Stomach (tissue), 4 donors: Measurements from ENCODE around the gene AGAP1.

Experiments used
- EP300 ChIP-seq: sonication (generic); formaldehyde crosslinking; IDR thresholded peaks from one replicate; pipeline ENCODE4 v1.6.1; 2017; ENCODE audit warnings: antibody characterized with exemption
- POLR2A ChIP-seq, 4 donors: fragments of 450-650 bp; IDR thresholded peaks; one replicate each; pipeline ENCODE4 v1.6.1; 2016; ENCODE audit warnings: antibody characterized with exemption in 4 of 4, control low read depth in 2 of 4, mild to moderate bottlenecking in 1 of 4, moderate library complexity in 1 of 4
- POLR2AphosphoS5 ChIP-seq, 3 donors: sonication (generic); formaldehyde crosslinking; IDR thresholded peaks; one replicate each; pipeline ENCODE4 v1.6.1; 2016; ENCODE audit warnings: antibody characterized with exemption in 3 of 3

DNA sequence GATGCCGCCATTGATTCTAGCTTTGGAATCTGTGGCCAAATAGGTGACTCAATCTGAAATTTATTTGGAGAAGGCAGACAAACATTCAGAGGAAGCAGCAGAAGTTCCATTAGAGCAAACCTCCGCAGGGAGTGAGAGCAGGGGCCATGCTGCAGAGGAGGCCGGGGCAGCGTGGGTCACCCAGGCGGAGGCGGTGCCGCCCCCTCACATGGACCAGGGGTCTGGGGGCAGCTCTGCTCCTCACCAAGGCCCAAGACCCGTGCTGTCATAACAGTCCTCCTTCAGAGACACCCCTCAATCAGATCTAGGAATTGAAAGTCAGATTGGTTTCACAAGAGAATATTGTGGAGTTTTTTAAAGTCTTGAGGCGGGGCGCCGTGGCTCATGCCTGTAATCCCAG, 582.0 kb downstream of the AGAP1 start:
- TF ChIP-seq POLR2A (IDR thresholded peaks at IDR 0.05) (no peak), EP300 (no peak), POLR2AphosphoS5 (IDR thresholded peaks at IDR 0.05) (no peak)
